Peyer's patch (tissue), 4 donors: Measurements from ENCODE around the gene KLHL17. TPM values are rescaled to one million over a fixed set of nuclear protein-coding genes. Genes with fewer than 3 reads are reported as not detected.
"Not testable (repeated sequence)": the region's sequence is repeated elsewhere in the genome, so short reads cannot be mapped to it uniquely, and the experiment has no call there.

ENCODE experiments used
- DNase-seq, 3 donors: peaks; one replicate each; pipeline ENCODE4 v3.0.0-alpha.2; 2017 to 2019
- H3K27ac ChIP-seq, 4 donors: fragments of 200-600 bp; sonication (generic); one replicate each; pipeline ENCODE4 v1.5.1; 2016 to 2019
- H3K27me3 ChIP-seq, 2 donors: fragments of 200-600 bp; sonication (generic); one replicate each; pipeline ENCODE4 v1.5.1; 2019
- H3K36me3 ChIP-seq, 3 donors: fragments of 200-600 bp; sonication (generic); one replicate each; pipeline ENCODE4 v1.5.1; 2016 to 2019
- H3K4me1 ChIP-seq, 4 donors: fragments of 200-600 bp; sonication (generic); one replicate each; pipeline ENCODE4 v1.5.1; 2016 to 2019
- H3K4me3 ChIP-seq, 4 donors: fragments of 200-600 bp; sonication (generic); 1 replicate in 3 of 4; 2 replicates in 1 of 4; pipeline ENCODE4 v1.5.1; 2016 to 2019; ENCODE audit warnings: mild to moderate bottlenecking in 1 of 4
- H3K9me3 ChIP-seq, 4 donors: fragments of 200-600 bp; sonication (generic); one replicate each; pipeline ENCODE4 v1.5.1; 2016 to 2019; ENCODE audit warnings: mild to moderate bottlenecking in 1 of 4
- POLR2A ChIP-seq, 2 donors: fragments of 450-650 bp; IDR thresholded peaks; one replicate each; pipeline ENCODE4 v1.5.1; 2017; ENCODE audit warnings: antibody characterized with exemption in 2 of 2, mild to moderate bottlenecking in 2 of 2, moderate library complexity in 2 of 2
- total RNA-seq, 4 donors: library from RNA; depleted of rRNA; stranded (reverse); fragments of >200 nt; gene quantifications; one replicate each; pipeline ENCODE4 v1.1.0, GENCODE V29; 2016
- TF ChIP-seq, protein P1 (sequence below), 6 experiments: fragments of 450-650 bp in 4 of 6; fragments of 200-600 bp in 2 of 6; sonication (generic) in 1 of 6; IDR thresholded peaks; one replicate each; pipeline ENCODE4 v1.5.1; 2017 to 2019; ENCODE audit warnings: antibody characterized with exemption in 6 of 6, mild to moderate bottlenecking in 3 of 6, moderate library complexity in 1 of 6

The KLHL17 gene
- total RNA-seq, 4 donors from 2014 or later: 14.9 to 17.0 (median 15.8) TPM

DNA sequence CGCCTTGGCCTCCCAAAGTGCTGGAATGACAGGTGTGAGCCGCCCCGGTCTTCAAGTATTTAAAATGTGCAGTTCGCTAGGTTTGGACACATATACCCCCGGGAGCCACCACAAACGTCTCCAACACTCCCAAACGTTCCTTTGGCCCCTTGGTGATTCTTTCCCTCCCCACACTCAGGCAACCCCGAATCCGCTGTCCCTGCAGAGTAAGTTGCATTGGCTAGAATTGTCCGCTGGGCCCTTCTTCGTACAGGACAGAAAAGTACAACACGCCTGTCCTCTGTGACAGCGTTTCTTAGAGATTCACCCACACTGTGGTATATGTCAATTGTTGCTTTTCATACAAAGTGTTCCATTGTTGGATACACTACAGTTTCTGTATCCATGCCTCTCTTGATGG is 24.7 kb downstream of the KLHL17 start:
- no peak overlapping the region for H3K27ac ChIP-seq
- H3K9me3 ChIP-seq: no peaks in the 10 kb centered on the region
- TF ChIP-seq POLR2A (IDR thresholded peaks at IDR 0.05): no peak
- TF ChIP-seq, protein P1, sequence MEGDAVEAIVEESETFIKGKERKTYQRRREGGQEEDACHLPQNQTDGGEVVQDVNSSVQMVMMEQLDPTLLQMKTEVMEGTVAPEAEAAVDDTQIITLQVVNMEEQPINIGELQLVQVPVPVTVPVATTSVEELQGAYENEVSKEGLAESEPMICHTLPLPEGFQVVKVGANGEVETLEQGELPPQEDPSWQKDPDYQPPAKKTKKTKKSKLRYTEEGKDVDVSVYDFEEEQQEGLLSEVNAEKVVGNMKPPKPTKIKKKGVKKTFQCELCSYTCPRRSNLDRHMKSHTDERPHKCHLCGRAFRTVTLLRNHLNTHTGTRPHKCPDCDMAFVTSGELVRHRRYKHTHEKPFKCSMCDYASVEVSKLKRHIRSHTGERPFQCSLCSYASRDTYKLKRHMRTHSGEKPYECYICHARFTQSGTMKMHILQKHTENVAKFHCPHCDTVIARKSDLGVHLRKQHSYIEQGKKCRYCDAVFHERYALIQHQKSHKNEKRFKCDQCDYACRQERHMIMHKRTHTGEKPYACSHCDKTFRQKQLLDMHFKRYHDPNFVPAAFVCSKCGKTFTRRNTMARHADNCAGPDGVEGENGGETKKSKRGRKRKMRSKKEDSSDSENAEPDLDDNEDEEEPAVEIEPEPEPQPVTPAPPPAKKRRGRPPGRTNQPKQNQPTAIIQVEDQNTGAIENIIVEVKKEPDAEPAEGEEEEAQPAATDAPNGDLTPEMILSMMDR (IDR thresholded peaks at IDR 0.05): no peak
- H3K4me3 ChIP-seq: no peak overlapping the region
- no peaks in the 10 kb centered on the region for H3K36me3 ChIP-seq
- no peaks in the 10 kb centered on the region for H3K27me3 ChIP-seq
- DNase-seq: no peak
- H3K4me1 ChIP-seq: peaks cover 0 to 4% (median 0%) of the 10 kb centered on the region in 4 donors

DNA sequence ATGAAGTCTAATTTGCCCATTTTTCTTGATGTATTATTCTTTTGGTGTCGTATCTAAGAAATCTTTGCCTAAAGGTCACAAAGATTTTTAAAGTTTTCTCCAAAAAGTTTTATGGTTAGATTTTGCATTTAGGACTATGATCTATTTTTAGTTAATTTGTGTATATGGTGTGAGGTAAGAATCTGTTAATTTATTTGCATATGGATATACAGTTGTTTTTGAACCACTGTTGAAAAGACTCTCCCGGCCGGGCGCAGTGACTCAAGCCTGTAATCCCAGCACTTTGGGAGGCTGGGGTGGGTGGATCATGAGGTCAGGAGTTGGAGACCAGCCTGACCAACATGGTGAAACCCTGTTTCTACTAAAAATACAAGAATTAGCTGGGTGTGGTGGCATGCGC is 27.7 kb downstream of the KLHL17 start:
- not testable (repeated sequence) for H3K4me1 ChIP-seq, H3K4me3 ChIP-seq, H3K27ac ChIP-seq, H3K27me3 ChIP-seq, H3K9me3 ChIP-seq, H3K36me3 ChIP-seq, DNase-seq

DNA sequence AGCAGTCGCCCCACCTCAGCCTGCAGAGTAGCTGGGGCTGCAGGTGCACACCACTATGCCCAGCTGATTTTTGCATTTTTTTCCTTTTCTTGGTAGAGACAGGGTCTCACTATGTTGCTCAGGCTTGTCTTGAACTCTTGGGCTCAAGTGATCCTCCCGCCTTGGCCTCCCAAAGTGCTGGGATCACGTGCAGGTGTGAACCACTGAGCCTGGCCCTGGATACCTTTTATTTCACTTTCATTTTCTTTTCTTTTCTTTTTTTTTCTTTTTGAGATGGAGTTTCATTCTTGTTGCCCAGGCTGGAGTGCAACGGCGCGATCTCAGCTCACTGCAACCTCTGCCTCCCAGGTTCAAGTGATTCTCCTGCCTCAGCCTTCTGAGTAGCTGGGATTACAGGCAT is 30.9 kb downstream of the KLHL17 start:
- H3K4me1 ChIP-seq, H3K4me3 ChIP-seq, H3K27ac ChIP-seq, DNase-seq, H3K27me3 ChIP-seq, H3K36me3 ChIP-seq, H3K9me3 ChIP-seq: not testable (repeated sequence)

DNA sequence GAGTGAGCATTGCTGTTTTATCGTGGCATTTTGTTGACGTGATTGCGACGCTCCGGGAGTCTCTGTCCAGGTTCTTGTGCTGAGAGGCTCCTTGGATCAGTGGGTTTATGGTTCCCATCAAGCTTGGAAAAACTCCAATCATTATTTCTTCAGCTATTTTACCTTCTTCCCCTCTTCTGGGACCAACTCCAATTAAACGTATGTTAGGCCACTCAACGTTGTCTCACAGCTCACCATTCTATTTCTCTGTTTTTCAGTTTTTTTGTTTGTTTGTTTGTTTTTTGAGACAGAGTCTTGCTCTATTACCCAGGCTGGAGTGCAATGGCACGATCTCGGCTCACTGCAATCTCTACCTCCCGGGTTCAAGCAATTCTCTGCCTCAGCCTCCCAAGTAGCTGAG is 31.5 kb downstream of the KLHL17 start:
- no peak overlapping the region for H3K27ac ChIP-seq
- no peaks in the 10 kb centered on the region for H3K4me1 ChIP-seq
- H3K27me3 ChIP-seq: no peaks in the 10 kb centered on the region
- no peak for DNase-seq
- no peak overlapping the region for H3K4me3 ChIP-seq
- H3K36me3 ChIP-seq: no peaks in the 10 kb centered on the region
- TF ChIP-seq POLR2A (IDR thresholded peaks at IDR 0.05): no peak
- TF ChIP-seq, protein P1 (IDR thresholded peaks at IDR 0.05): no peak
- peaks cover 0 to 9% (median 0%) of the 10 kb centered on the region in 4 donors for H3K9me3 ChIP-seq

DNA sequence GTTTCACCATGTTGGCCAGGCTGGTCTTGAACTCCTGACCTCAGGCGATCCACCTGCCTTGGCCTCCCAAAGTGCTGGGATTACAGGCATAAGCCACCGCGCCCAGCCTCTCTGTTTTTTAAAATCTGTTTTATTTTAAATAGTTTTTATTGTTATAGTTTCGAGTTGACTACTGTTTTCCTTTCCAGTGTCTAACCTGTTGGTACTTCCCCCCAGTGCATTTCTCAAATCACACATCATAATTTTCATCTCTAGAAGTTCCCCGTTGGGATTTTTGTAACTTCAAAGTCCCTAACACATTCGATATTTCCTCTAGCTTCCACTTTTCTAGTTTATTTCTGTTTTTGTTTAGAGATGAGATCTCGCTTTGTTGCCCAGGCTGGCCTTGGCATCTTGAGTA is 32.0 kb downstream of the KLHL17 start:
- TF ChIP-seq, protein P1 (IDR thresholded peaks at IDR 0.05): no peak
- TF ChIP-seq POLR2A (IDR thresholded peaks at IDR 0.05): no peak
- no peak for DNase-seq
- H3K27ac ChIP-seq: no peak overlapping the region
- H3K36me3 ChIP-seq: no peaks in the 10 kb centered on the region
- H3K9me3 ChIP-seq: peaks cover 0 to 9% (median 0%) of the 10 kb centered on the region in 4 donors
- no peak overlapping the region for H3K4me3 ChIP-seq
- H3K4me1 ChIP-seq: no peaks in the 10 kb centered on the region
- peaks cover 0 to 2% of the 10 kb centered on the region in 2 donors for H3K27me3 ChIP-seq

DNA sequence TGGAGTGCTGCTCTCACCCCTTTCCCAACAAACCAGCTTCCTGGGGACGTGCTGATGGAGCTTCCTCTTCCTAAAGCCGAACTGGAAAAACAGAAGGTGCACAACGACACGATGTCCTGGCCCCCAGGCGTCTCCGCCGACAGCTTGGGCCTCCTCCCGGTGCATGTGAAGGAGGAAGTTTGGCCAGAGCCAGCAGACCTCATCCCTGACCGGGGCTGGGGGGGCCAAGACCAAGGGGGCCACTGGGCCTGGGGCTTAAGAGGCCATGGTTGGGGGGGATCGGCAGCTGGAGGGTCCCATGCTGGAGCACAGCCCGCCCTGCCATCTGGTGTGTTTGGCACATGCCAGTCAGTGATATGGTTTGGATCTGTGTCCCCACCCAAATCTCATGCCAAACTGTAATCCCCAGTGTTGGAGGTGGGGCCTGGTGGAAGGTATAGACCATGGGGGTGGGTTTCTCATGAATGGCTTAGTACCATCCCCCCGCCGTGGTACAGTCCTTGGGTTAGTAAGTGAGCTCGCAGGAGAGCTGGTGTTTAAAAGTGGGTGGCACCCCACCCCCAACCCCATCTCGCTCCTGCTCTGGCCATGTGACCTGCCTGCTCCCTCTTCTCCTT is 33.1 kb downstream of the KLHL17 start:
- Histone ChIP-seq H3K9me3 (peaks cover 0 to 9% (median 0%) of the 10 kb centered on the region in 4 donors), H3K27me3 (peaks cover 0 to 13% of the 10 kb centered on the region in 2 donors), H3K36me3 (no peaks in the 10 kb centered on the region), H3K4me1 (peaks cover 0 to 5% (median 3%) of the 10 kb centered on the region in 4 donors), H3K27ac (no peak overlapping the region), H3K4me3 (no peak overlapping the region)
- TF ChIP-seq, protein P1 (IDR thresholded peaks at IDR 0.05): no peak
- TF ChIP-seq POLR2A (IDR thresholded peaks at IDR 0.05): no peak
- DNase-seq: no peak

DNA sequence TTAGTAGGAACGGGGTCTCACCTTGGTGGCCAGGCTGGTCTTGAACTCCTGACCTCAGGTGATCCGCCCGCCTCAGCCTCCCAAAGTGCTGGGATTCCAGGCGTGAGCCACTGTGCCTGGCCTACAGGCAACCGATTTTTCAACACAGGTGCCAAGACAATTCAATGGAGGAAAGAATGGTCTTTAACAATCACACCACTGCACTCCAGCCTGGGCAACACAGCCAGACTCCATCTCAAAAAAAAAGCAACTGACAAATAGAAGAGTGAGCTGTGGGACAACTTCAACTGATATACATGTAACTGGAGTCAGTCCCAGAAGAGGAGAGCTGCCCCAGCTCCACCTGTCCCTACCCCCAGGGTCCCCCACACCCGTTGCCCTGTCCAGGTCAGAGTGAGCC is 34.2 kb downstream of the KLHL17 start:
- H3K9me3 ChIP-seq, DNase-seq, H3K36me3 ChIP-seq, H3K27ac ChIP-seq, H3K4me3 ChIP-seq: not testable (repeated sequence)
- Histone ChIP-seq H3K4me1 (peaks cover 0 to 16% (median 10%) of the 10 kb centered on the region in 4 donors), H3K27me3 (peaks cover 0 to 23% of the 10 kb centered on the region in 2 donors)
